B cell (primary cell): Measurements from ENCODE around the gene PINK1.

Experiments
- EZH2 ChIP-seq: IDR thresholded peaks from 2 replicates; pipeline ENCODE4 v1.6.1; 2012; ENCODE audit warnings: borderline replicate concordance, low read depth, mild to moderate bottlenecking, moderate library complexity, low read length; ENCODE audit not compliant: insufficient read depth, poor library complexity, severe bottlenecking
- TF ChIP-seq, protein P1 (sequence below): fragments of 200-600 bp; IDR thresholded peaks from one replicate; pipeline ENCODE4 v1.8.0; 2022; ENCODE audit warnings: antibody characterized with exemption, mild to moderate bottlenecking

DNA sequence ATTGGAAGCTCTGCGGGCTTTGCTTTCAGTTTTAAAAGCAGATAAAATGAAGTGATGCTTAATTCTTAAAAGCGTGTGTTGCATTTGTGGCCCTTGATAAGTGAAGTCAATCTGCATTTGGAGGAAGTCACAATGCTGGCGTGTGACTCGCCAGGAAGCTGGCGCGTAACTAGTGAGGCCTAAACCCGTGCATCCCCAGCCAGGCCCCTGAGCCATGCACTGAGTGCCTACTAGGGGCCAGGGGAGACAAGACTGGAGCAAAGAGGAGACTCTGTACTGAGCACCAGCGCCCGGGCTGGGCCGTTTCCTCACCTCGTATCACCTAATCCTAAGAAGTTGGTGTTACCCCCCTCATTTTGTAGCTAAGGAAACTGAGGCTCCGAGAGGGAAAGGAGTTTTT lies 32.5 kb downstream of the PINK1 start:
- TF ChIP-seq, protein P1, sequence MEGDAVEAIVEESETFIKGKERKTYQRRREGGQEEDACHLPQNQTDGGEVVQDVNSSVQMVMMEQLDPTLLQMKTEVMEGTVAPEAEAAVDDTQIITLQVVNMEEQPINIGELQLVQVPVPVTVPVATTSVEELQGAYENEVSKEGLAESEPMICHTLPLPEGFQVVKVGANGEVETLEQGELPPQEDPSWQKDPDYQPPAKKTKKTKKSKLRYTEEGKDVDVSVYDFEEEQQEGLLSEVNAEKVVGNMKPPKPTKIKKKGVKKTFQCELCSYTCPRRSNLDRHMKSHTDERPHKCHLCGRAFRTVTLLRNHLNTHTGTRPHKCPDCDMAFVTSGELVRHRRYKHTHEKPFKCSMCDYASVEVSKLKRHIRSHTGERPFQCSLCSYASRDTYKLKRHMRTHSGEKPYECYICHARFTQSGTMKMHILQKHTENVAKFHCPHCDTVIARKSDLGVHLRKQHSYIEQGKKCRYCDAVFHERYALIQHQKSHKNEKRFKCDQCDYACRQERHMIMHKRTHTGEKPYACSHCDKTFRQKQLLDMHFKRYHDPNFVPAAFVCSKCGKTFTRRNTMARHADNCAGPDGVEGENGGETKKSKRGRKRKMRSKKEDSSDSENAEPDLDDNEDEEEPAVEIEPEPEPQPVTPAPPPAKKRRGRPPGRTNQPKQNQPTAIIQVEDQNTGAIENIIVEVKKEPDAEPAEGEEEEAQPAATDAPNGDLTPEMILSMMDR = no peak
- no peak for TF ChIP-seq EZH2
